GM23338 (cell line): ENCODE measurements around the gene ARL10.

ENCODE experiments used
- CREB1 ChIP-seq: fragments of 250-450 bp; sonication (Bioruptor Pico); IDR thresholded peaks from 2 replicates; pipeline ENCODE4 v1.5.0; 2020; ENCODE audit warnings: low read depth, mild to moderate bottlenecking, moderate library complexity
- EZH2 ChIP-seq: fragments of 200-600 bp; sonication (generic); IDR thresholded peaks from one replicate; pipeline ENCODE4 v1.8.0; 2017; ENCODE audit warnings: antibody characterized with exemption, mild to moderate bottlenecking, low read depth; ENCODE audit not compliant: unreplicated experiment
- EZH2phosphoT487 ChIP-seq: fragments of 200-600 bp; sonication (generic); IDR thresholded peaks from one replicate; pipeline ENCODE4 v1.8.1; 2018; ENCODE audit warnings: antibody characterized with exemption; ENCODE audit not compliant: unreplicated experiment
- JUNB ChIP-seq: IDR thresholded peaks from one replicate; pipeline ENCODE4 v1.6.1; 2016; ENCODE audit warnings: antibody characterized with exemption; ENCODE audit not compliant: unreplicated experiment
- NANOG ChIP-seq: IDR thresholded peaks from 2 replicates; pipeline ENCODE4 v1.6.1; 2016; ENCODE audit warnings: antibody characterized with exemption, borderline replicate concordance
- POLR2AphosphoS5 ChIP-seq: IDR thresholded peaks from 2 replicates; pipeline ENCODE4 v1.6.1; 2016; ENCODE audit warnings: antibody characterized with exemption, low read depth
- REST ChIP-seq: IDR thresholded peaks from one replicate; pipeline ENCODE4 v1.6.1; 2018; ENCODE audit warnings: antibody characterized with exemption; ENCODE audit not compliant: unreplicated experiment
- ZNF114 ChIP-seq: fragments of 250-450 bp; sonication (Bioruptor Pico); IDR thresholded peaks from 2 replicates; pipeline ENCODE4 v1.5.0; 2020; ENCODE audit warnings: mild to moderate bottlenecking, moderate library complexity
- TF ChIP-seq, protein P1 (sequence below), 2 experiments: fragments of 200-600 bp in 1 of 2; sonication (generic) in 1 of 2; conservative IDR thresholded peaks; 2 replicates each; pipeline versions ENCODE4 v1.5.1 to v1.6.1; 2016 to 2017; ENCODE audit warnings: antibody characterized with exemption in 2 of 2, low read depth in 2 of 2, mild to moderate bottlenecking in 2 of 2, moderate library complexity in 1 of 2

- TF ChIP-seq, protein P1, sequence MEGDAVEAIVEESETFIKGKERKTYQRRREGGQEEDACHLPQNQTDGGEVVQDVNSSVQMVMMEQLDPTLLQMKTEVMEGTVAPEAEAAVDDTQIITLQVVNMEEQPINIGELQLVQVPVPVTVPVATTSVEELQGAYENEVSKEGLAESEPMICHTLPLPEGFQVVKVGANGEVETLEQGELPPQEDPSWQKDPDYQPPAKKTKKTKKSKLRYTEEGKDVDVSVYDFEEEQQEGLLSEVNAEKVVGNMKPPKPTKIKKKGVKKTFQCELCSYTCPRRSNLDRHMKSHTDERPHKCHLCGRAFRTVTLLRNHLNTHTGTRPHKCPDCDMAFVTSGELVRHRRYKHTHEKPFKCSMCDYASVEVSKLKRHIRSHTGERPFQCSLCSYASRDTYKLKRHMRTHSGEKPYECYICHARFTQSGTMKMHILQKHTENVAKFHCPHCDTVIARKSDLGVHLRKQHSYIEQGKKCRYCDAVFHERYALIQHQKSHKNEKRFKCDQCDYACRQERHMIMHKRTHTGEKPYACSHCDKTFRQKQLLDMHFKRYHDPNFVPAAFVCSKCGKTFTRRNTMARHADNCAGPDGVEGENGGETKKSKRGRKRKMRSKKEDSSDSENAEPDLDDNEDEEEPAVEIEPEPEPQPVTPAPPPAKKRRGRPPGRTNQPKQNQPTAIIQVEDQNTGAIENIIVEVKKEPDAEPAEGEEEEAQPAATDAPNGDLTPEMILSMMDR (conservative IDR thresholded peaks at IDR 0.05; ENCODE audit: low read depth in 2 of 2): no peak
- no peak for TF ChIP-seq EZH2
- no peak for TF ChIP-seq POLR2AphosphoS5
- TF ChIP-seq JUNB: no peak
- TF ChIP-seq NANOG: no peak
- TF ChIP-seq CREB1 (CRISPR knock-in tag): no peak
- TF ChIP-seq ZNF114: no peak
- no peak for TF ChIP-seq EZH2phosphoT487
- no peak for TF ChIP-seq REST
These were observed 58.9 kb downstream of the ARL10 start for GRCh38 chr5:176424181-176424580.
